Lower lobe of right lung (tissue), 2 donors: Measurements from ENCODE around the gene NOP16. TPM values are rescaled to one million over a fixed set of nuclear protein-coding genes. Genes with fewer than 3 reads are reported as not detected.

Experiments
- ATAC-seq, 2 donors: fragments of 200-7000 bp; cut with Tn5 transposase; one replicate each; pipeline ENCODE4 v1.9.1; 2020 to 2022; ENCODE audit warnings: mild to moderate bottlenecking in 2 of 2, moderate library complexity in 2 of 2
- DNase-seq: peaks from one replicate; pipeline ENCODE4 v3.0.0-alpha.2; 2020
- H3K27ac ChIP-seq: fragments of 200-600 bp; one replicate; pipeline ENCODE4 v1.8.0; 2022
- H3K27me3 ChIP-seq: fragments of 200-600 bp; one replicate; pipeline ENCODE4 v1.8.0; 2022; ENCODE audit warnings: low read depth
- H3K36me3 ChIP-seq: fragments of 200-600 bp; one replicate; pipeline ENCODE4 v1.8.0; 2022; ENCODE audit warnings: mild to moderate bottlenecking
- H3K4me1 ChIP-seq: fragments of 200-600 bp; one replicate; pipeline ENCODE4 v1.8.0; 2022
- H3K4me3 ChIP-seq: fragments of 200-600 bp; one replicate; pipeline ENCODE4 v1.8.0; 2022; ENCODE audit warnings: mild to moderate bottlenecking
- H3K9me3 ChIP-seq: fragments of 200-600 bp; one replicate; pipeline ENCODE4 v1.8.0; 2022
- CTCF ChIP-seq: fragments of 200-600 bp; IDR thresholded peaks from one replicate; pipeline ENCODE4 v1.8.0; 2022; ENCODE audit warnings: antibody characterized with exemption, mild to moderate bottlenecking
- intact Hi-C: fragments of 100-400 bp; cut with DNase I; formaldehyde crosslinking; loops from one replicate; pipeline ENCODE4 v1.11.0; 2022
- total RNA-seq: library from RNA; stranded (reverse); fragmentation: NEBNext Ultra II Directional; extraction: Animal tissue kit (Norgen Biotek cat#: 25700); gene quantifications from one replicate; pipeline ENCODE4 v1.2.1, GENCODE V29; 2021
- donor health status: DM: no; HTN: yes; CAD: no; lungs with severe emphysema.

The NOP16 gene
- total RNA-seq, 1 donor from 2014 or later = 11.8 TPM

GRCh38 chr5:176366232-176366894 is 22.0 kb downstream of the NOP16 start:
- H3K9me3 ChIP-seq = no peaks in the 10 kb centered on the region
- no peak for TF ChIP-seq CTCF
- no peak for DNase-seq
- H3K4me3 ChIP-seq = peak overlapping the region; percentile 89
- H3K27me3 ChIP-seq = no peaks in the 10 kb centered on the region
- ATAC-seq = no peak
- H3K27ac ChIP-seq = peak overlapping the region; percentile 71
- intact Hi-C loops = no loop called here
- H3K36me3 ChIP-seq = peaks cover 15% of the 10 kb centered on the region
- H3K4me1 ChIP-seq = peaks cover 18% of the 10 kb centered on the region

GRCh38 chr5:176365351-176366231 is 22.8 kb downstream of the NOP16 start, which contains the start of gene ARL10:
TSS of gene ARL10 (plus strand) at chr5:176365487. CDS start at chr5:176365564, 77 bp downstream.
- peak within 1 kb of the TSS; percentile 71 for H3K27ac ChIP-seq
- H3K4me1 ChIP-seq = peaks cover 21% of the 10 kb centered on the region
- no peaks in the 10 kb centered on the region for H3K27me3 ChIP-seq
- H3K4me3 ChIP-seq = peak within 1 kb of the TSS; percentile 89
- no peak for TF ChIP-seq CTCF
- ATAC-seq (peak; percentile 18 to 43), DNase-seq (peak; percentile 66)
- no peaks in the 10 kb centered on the region for H3K9me3 ChIP-seq
- peaks cover 15% of the 10 kb centered on the region for H3K36me3 ChIP-seq
- intact Hi-C loops = no loop called here

- Histone ChIP-seq H3K9me3 (no peaks in the 10 kb centered on the region), H3K27ac (peak overlapping the region; percentile 71), H3K36me3 (peaks cover 9% of the 10 kb centered on the region), H3K27me3 (no peaks in the 10 kb centered on the region), H3K4me1 (peaks cover 29% of the 10 kb centered on the region), H3K4me3 (peak overlapping the region; percentile 89)
- ATAC-seq (no peak), DNase-seq (no peak)
- intact Hi-C loops = no loop called here
- no peak for TF ChIP-seq CTCF
Measured at GRCh38 chr5:176364765-176365350, 23.5 kb downstream of the NOP16 start.

GRCh38 chr5:176362233-176362490 is 26.2 kb downstream of the NOP16 start:
- H3K27ac ChIP-seq = peak overlapping the region; percentile 83
- intact Hi-C loops = no loop called here
- H3K36me3 ChIP-seq = peaks cover 21% of the 10 kb centered on the region
- DNase-seq = no peak
- H3K9me3 ChIP-seq = no peaks in the 10 kb centered on the region
- peaks cover 36% of the 10 kb centered on the region for H3K4me1 ChIP-seq
- ATAC-seq = no peak
- TF ChIP-seq CTCF = no peak
- H3K27me3 ChIP-seq = no peaks in the 10 kb centered on the region
- peak overlapping the region; percentile 94 for H3K4me3 ChIP-seq

GRCh38 chr5:176361437-176362232 is 26.8 kb downstream of the NOP16 start, which contains the start of gene KIAA1191:
TSS of gene KIAA1191 (minus strand) at chr5:176361764. CDS start at chr5:176359508, 2,256 bp downstream.
- Histone ChIP-seq H3K4me1 (peaks cover 36% of the 10 kb centered on the region), H3K9me3 (no peaks in the 10 kb centered on the region), H3K27ac (peak within 1 kb of the TSS; percentile 83), H3K36me3 (peaks cover 26% of the 10 kb centered on the region), H3K4me3 (peak within 1 kb of the TSS; percentile 94), H3K27me3 (no peaks in the 10 kb centered on the region)
- DNase-seq = peak; percentile 98
- peak; percentile 98 for ATAC-seq
- intact Hi-C loops = no loop called here
- peak; percentile 34 for TF ChIP-seq CTCF
